ENCODE data around the gene KDM4C.

DNA sequence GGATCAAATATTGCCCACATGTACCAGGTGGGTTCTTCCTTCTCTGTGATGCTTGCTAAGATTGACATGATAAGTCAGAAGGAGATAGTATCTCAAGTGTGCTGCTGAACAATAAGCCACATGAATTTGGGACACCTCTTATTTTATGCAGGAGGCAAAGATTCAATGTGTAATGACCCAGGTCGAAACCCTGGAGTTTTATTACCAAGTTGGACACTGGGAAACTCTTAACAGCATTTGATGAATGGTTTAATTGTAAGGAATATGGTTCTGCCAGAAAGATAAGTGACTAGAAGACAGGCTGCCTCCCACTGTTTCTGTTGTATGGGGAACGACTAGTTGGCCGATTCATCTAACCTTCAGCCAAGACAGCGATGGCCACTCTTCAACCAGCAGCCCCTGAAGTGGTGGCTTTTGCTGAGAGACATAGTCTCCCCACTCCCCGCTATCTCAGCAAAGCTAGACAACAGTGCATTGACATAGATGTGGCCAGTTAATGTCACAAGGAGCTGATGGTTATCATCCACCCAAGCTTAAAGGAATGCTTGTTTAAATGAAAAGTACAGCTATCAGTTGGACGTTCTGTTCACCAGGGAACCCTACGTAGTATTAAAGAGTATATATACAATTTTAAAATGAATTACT, 407.7 kb downstream of the KDM4C start:
- TF ChIP-seq, protein P1, sequence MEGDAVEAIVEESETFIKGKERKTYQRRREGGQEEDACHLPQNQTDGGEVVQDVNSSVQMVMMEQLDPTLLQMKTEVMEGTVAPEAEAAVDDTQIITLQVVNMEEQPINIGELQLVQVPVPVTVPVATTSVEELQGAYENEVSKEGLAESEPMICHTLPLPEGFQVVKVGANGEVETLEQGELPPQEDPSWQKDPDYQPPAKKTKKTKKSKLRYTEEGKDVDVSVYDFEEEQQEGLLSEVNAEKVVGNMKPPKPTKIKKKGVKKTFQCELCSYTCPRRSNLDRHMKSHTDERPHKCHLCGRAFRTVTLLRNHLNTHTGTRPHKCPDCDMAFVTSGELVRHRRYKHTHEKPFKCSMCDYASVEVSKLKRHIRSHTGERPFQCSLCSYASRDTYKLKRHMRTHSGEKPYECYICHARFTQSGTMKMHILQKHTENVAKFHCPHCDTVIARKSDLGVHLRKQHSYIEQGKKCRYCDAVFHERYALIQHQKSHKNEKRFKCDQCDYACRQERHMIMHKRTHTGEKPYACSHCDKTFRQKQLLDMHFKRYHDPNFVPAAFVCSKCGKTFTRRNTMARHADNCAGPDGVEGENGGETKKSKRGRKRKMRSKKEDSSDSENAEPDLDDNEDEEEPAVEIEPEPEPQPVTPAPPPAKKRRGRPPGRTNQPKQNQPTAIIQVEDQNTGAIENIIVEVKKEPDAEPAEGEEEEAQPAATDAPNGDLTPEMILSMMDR (IDR thresholded peaks at IDR 0.05; ENCODE audit: low read length) = no peak
- no peak for TF ChIP-seq EZH2 (IDR thresholded peaks at IDR 0.05; ENCODE audit: borderline replicate concordance, low read length)
